ENCODE data around the gene FAM170B.

FAM170B gene

GRCh38 chr10:49133706-49134248 lies at the start of gene FAM170B:
FAM170B (minus strand) TSS chr10:49134021; CDS start chr10:49133918, 103 bp downstream.
- no peak for DNase-seq

GRCh38 chr10:49182776-49183175 lies 49.0 kb upstream of the FAM170B start:
- no peak for DNase-seq

GRCh38 chr10:49180444-49180860 lies 46.6 kb upstream of the FAM170B start:
- no peak for DNase-seq

- DNase-seq = no peak
These were observed 46.0 kb upstream of the FAM170B start for GRCh38 chr10:49179699-49180443.

DNA sequence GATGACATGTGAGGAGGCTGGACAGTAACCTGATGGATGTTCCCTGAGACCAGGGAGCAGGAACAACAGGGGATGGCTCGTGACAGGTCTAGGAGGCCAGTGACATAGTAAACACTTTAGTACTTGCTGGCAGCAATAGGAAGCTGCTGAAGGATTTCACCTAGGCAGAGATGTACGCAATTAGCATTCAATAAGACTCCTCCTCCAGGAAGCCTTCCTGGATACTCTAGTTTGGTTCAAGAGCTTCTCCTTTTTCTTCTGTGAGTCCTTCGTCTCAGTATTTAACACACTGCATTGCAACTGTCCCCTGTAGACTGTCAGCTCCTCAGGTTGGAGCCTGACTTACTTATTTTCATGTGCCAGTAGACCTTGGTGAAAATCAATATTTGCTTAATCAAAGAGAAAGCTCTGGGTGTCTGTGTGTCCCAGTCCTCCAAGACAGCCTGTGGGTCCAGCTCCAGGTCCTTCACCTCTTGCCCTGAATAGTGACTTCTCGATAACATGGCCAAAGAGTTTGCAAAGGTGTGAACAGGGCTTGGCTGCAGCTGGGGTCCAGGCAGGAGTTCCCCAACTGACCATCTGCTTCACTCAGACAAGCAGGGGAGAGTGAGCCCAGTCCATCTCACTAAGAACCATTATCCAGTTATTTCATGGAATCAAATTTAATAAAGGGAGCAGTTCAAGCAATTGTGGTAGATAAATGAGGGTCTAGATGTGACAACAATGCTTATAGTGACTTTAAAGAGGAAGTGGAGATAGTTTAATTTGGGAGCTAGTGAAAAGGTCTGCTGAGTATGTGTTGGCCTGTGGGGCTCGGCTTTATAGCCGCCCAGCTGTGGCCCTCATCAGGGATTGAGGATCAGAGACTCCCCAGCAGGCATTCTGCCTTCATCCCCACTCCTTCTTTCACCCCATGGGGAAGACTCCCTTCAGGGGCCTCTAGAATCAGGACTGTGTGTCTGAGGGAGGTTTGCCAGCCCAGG lies 45.0 kb upstream of the FAM170B start:
- no peak for DNase-seq

DNA sequence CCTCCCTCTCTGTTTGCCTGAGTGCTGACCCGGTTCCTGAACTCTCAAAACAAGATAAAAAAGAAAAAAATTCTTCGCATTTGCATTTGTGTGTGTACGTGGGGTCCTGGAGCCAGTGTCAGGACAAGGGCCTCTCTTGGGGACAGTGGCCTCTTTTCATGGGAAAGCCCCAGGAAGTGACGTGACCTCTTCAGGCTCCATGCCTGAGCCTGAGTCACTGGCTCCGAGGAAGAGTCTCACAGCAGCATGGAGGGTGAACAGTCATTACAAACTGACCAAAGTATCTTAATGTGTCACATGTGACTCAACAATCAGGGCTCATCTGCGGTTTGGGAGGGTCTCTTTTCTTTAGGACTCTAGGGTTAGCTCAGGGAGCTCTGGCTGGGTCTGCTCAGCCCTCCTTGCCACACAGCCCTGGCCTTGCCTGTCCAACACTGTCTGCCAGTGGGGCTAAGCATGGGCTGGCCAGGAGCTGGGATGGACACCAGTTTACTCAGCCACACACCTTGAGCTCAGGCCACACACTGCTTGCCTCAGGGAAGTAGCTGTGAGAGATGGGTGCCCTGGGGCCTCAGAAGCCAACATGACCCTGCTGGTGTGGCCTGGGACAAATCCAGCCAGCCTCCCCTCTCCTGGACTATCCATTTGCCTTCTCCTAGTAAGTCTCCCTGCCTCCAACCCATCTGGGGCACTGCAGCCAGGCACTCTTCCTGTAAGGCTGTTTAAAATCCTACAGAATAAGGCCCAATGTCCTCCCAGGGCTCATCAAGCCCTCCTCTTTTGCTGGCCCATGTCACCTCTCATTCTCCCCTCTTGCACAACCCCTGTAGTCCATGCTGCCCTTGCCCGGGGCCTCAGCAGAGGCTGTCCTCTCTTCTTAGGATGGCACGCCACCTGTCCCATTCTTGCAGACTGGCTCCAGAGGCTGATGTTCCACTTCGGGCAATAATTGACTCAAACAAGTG lies 43.9 kb upstream of the FAM170B start:
- no peak for DNase-seq

DNA sequence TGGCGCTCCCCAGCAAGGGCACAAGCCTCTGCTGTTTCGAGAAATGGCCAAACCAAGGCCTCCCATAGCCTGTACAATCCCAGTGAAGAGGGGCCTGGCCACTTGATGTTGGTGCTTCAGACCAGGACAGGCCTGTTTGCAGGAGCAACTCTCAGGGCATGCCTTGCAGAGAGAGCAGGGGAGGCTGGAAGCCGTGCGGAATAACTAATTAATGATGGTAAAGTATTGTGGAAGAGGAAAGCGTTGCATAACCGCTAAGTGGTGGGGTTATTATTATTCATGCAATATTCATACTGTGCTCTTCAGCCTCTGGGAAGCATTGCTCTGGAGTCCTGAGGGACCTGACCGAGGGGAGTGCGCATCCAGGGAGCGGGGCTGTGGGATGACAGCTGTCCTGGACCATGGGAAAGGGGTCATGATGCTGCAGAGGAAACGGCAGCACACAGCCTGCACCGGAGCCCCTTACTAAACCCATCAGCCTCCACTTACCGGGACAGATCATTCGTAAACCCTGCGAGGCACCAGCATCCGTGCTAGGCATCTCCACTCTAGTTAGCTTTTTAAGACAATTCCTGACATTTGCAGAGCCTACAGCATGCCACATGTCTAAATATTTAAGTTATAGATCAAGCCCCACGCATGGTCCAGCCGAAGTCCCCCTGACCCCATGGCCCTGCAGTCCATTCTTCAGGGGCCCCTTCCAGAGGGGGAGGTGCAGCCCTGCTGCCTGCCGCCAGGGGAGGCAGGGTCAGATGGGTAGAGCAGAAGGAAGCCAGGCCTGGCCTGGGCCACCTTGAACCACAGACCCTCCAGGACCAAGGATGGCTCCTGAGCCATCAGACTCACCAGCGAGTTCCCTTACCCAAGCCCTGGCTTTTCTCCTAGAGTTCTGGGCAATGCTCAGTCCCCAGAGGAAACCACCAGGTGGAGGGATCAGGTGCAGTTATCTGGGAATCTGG lies 42.8 kb upstream of the FAM170B start:
- no peak for DNase-seq

DNA sequence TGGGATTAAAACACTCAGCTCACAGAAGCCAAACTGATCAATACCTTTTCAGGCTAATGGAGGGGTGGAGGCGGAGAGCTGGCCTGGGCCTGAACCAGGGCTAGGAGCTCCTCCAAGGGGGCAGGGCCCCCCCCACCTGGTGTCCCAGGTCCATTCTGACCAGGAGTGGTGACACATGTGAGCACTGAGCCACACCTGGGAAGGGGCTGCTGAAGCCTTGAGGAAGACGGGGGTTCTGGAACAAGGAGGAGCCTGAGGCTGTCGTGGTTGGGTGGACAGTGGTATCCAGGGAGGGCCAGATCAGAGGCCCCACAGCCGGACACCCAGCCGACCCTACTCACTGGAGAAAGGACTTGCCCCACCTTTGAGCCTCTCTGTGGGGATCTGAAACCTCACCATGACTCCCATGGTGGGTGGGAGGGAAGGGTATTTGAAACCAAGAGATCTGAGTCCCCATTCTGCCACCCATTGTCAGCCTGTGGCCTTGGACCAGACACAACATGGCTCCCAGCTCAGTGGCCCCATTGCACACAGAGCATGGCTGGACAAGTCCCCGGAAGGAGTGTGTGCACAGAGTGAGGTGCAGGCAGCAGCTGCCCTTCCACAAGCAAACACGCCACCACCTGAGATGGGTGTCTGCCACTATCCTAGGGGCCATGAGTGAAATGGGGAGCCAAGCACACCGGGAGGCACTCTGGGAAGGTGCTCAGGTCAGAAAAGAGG lies 41.9 kb upstream of the FAM170B start:
- DNase-seq = no peak

GRCh38 chr10:49174926-49175500 lies 41.2 kb upstream of the FAM170B start:
- DNase-seq = no peak

DNA sequence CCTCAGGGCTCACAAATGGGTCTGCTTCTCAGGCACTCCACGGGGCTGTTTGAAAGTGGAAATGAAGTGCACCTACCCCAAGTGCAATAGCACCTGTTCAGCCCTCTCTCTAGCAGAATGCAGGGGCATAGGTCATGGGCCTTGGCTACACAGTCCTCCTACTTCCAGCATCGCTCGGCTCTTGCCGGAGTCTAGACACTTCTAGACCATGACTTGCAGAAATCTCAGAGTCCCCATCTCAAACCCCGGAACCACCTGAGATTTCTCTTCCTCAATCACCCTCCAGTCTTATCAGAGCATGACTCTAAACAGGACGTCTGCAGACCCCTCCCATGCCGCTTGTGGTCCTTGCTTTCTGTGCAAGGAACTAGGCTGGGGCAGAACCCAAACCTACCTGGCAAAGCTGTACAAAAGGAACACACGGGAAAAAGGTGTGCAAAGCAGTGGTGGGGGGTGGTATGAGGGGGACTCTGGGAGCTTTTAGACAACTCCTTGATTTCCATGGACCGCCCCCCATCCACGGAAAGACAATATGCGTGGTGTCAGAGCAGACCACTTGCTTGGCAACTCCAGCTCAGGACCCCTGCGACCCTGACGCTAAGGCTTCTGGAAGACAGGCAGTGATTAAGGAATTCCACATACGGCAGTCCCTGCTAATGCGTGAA lies 40.6 kb upstream of the FAM170B start:
- DNase-seq = no peak

- DNase-seq = no peak
These were observed 40.0 kb upstream of the FAM170B start for GRCh38 chr10:49173853-49174252.

DNA sequence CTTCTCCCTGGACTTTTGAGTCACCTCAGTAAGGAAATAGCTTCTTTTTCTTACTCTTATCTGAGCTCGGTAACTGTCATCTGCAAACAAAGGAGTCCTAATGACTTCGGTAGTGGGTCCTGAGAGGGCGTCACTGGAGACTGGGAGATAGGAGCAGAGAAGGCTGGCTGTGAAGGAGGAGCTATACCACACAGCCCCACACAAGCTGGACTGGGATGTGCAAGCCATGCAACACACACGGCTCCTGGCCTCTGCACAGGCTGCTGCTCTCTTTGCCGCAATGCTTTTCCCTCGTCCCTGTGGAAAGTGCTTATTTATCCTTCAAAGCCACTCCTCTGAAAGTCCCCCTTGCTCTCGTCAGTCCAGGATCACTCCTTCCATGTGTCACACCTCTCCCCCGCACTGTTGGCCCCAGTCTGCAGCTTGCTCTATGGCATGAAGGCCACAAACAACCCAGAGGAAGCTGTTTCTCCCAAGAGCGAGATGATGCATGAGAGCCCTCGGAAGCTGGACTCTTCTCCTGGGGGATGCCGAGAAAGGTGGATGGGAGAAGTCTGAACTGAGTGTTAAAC lies 39.5 kb upstream of the FAM170B start:
- no peak for DNase-seq

DNA sequence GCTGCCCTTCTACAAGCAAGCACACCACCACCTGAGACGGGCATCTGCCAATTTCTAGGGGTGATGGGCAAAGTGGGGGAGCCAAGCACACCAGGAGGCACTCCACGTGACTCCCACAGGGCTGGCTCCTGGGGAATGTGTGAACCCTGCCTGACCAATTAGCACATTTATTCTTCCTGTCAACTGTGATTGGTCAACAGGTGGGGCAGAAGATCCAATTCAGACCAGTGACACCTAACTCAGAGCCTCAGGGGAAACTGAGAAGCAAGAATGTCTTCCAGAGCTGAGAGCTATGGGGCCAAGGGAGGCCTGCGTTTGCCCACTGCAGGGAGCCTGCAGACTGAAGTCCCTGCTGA lies 38.9 kb upstream of the FAM170B start:
- DNase-seq = no peak

GRCh38 chr10:49172061-49172776 lies 38.4 kb upstream of the FAM170B start:
- no peak for DNase-seq

- DNase-seq = no peak
These were observed 37.7 kb upstream of the FAM170B start for GRCh38 chr10:49171326-49172060.

GRCh38 chr10:49170632-49171325 lies 37.0 kb upstream of the FAM170B start:
- DNase-seq = no peak

DNA sequence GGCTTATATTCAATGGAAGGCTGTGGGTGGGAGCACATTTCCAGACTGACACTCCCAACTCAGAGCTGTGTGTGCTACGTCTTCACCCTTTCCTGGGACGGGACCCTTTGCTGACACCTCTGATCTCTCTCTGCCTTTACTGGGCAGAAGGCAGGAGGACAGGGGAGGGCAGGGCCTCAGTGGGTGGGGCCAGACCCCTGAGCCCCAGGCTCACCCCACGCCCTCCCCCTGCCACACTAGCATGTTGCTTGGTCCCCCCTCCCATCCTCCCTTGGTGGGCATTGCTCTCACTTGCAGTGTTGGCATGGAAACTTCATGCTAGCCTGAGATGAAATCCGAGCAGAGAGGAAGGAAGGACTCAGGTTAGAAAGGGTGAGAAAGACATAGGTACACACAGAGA lies 36.0 kb upstream of the FAM170B start:
- DNase-seq = no peak
